IMR-90 (cell line): ENCODE measurements around the gene NF1. TPM values are rescaled to one million over a fixed set of nuclear protein-coding genes. Genes with fewer than 3 reads are reported as not detected.

Source experiments
- ATAC-seq: fragments of 200-7000 bp; cut with Tn5 transposase; 2 replicates; pipeline ENCODE4 v1.9.1; 2020; ENCODE audit warnings: low read depth, mild to moderate bottlenecking, moderate library complexity
- BruUV-seq: library from RNA; stranded (reverse); fragments of 400-500 nt; replicated peaks from 2 replicates; lab custom pipeline; 2021; lab: Mats Ljungman, UMichigan
- CTCF ChIA-PET: fragments of 300-600 bp; formaldehyde crosslinking; extraction: SDS; loops from one replicate; lab custom pipeline; 2021; ENCODE audit warnings: antibody characterized with exemption; lab: Yijun Ruan, JAX
- POLR2A ChIA-PET: fragments of 300-600 bp; sonication (Branson Sonifier 250); formaldehyde crosslinking; loops from one replicate; lab custom pipeline; 2022; ENCODE audit warnings: antibody characterized with exemption; ENCODE audit not compliant: unreplicated experiment; lab: Charles Lee
- DNase-seq: peaks from one replicate; pipeline ENCODE4 v3.0.0; 2013
- H2AFZ ChIP-seq: replicated peaks from 2 replicates; pipeline ENCODE3; 2013; ENCODE audit warnings: low read length, mild to moderate bottlenecking; ENCODE audit not compliant: poor library complexity
- H2AK5ac ChIP-seq: 2 replicates; pipeline ENCODE4 v1.6.1; 2013; ENCODE audit warnings: low read depth, low read length, inconsistent platforms
- H2AK9ac ChIP-seq: replicated peaks from 2 replicates; pipeline ENCODE3; 2013; ENCODE audit warnings: mild to moderate bottlenecking, low read depth, low read length, moderate library complexity; ENCODE audit not compliant: poor library complexity
- H2BK120ac ChIP-seq: 2 replicates; pipeline ENCODE4 v1.6.1; 2013; ENCODE audit warnings: low read depth, low read length, inconsistent platforms
- H2BK15ac ChIP-seq: 3 replicates; pipeline ENCODE4 v1.6.1; 2013; ENCODE audit warnings: low read depth, low read length, inconsistent platforms
- H2BK20ac ChIP-seq: 2 replicates; pipeline ENCODE4 v1.6.1; 2013; ENCODE audit warnings: low read depth, mild to moderate bottlenecking, inconsistent platforms, low read length, moderate library complexity
- H2BK5ac ChIP-seq: 2 replicates; pipeline ENCODE4 v1.6.1; 2013; ENCODE audit warnings: mild to moderate bottlenecking, low read depth, low read length, inconsistent platforms; ENCODE audit not compliant: poor library complexity, severe bottlenecking
- H3K14ac ChIP-seq: replicated peaks from 2 replicates; pipeline ENCODE4 v1.6.1; 2013; ENCODE audit warnings: low read depth, low read length, inconsistent platforms
- H3K18ac ChIP-seq: 2 replicates; pipeline ENCODE4 v1.6.1; 2013; ENCODE audit warnings: low read depth, low read length, control low read depth
- H3K23ac ChIP-seq: 2 replicates; pipeline ENCODE4 v1.6.1; 2013; ENCODE audit warnings: low read depth, low read length, inconsistent platforms
- H3K27ac ChIP-seq: 2 replicates; pipeline ENCODE4 v1.5.1; 2013; ENCODE audit warnings: mild to moderate bottlenecking, control low read depth, low read length; ENCODE audit not compliant: insufficient read depth
- H3K27me3 ChIP-seq: 2 replicates; pipeline ENCODE4 v1.6.1; 2013; ENCODE audit warnings: low read length; ENCODE audit not compliant: control insufficient read depth, insufficient read depth
- H3K36me3 ChIP-seq: 2 replicates; pipeline ENCODE4 v1.6.1; 2013; ENCODE audit warnings: low read length, mixed read lengths; ENCODE audit not compliant: control insufficient read depth, insufficient read depth
- H3K4ac ChIP-seq: 2 replicates; pipeline ENCODE4 v1.6.1; 2013; ENCODE audit warnings: low read depth, low read length, inconsistent platforms
- H3K4me1 ChIP-seq: 2 replicates; pipeline ENCODE4 v1.6.1; 2013; ENCODE audit warnings: low read length, mixed read lengths; ENCODE audit not compliant: control insufficient read depth, insufficient read depth
- H3K4me2 ChIP-seq: 2 replicates; pipeline ENCODE4 v1.6.1; 2013; ENCODE audit warnings: low read depth, mild to moderate bottlenecking, control low read depth, low read length, moderate library complexity
- H3K4me3 ChIP-seq: 2 replicates; pipeline ENCODE4 v1.5.1; 2013; ENCODE audit warnings: low read depth, mild to moderate bottlenecking, control low read depth, low read length, moderate library complexity; ENCODE audit not compliant: insufficient read depth
- H3K56ac ChIP-seq: 2 replicates; pipeline ENCODE4 v1.6.1; 2013; ENCODE audit warnings: low read length, inconsistent platforms; ENCODE audit not compliant: insufficient read depth; ENCODE audit errors: extremely low read depth
- H3K79me1 ChIP-seq, 2 experiments: 2 replicates each; pipeline ENCODE4 v1.6.1; 2013; ENCODE audit warnings: low read length in 2 of 2, inconsistent platforms in 1 of 2, low read depth in 1 of 2
- H3K9ac ChIP-seq: 2 replicates; pipeline ENCODE4 v1.6.1; 2013; ENCODE audit warnings: low read depth, low read length, control low read depth
- H3K9me1 ChIP-seq: 2 replicates; pipeline ENCODE4 v1.6.1; 2013; ENCODE audit warnings: low read length, inconsistent platforms; ENCODE audit not compliant: insufficient read depth
- H3K9me3 ChIP-seq: 2 replicates; pipeline ENCODE4 v1.6.1; 2013; ENCODE audit warnings: low read length; ENCODE audit not compliant: control insufficient read depth, insufficient read depth
- H4K20me1 ChIP-seq: 2 replicates; pipeline ENCODE4 v1.6.1; 2013; ENCODE audit warnings: low read length, inconsistent platforms; ENCODE audit not compliant: insufficient read depth
- H4K5ac ChIP-seq: 2 replicates; pipeline ENCODE4 v1.6.1; 2013; ENCODE audit warnings: mild to moderate bottlenecking, low read depth, low read length, control low read depth
- H4K8ac ChIP-seq, 2 experiments: 2 replicates each; pipeline ENCODE4 v1.6.1; 2013; ENCODE audit warnings: low read depth in 2 of 2, low read length in 2 of 2, control low read depth in 1 of 2, inconsistent platforms in 1 of 2
- H4K91ac ChIP-seq: 2 replicates; pipeline ENCODE4 v1.6.1; 2013; ENCODE audit warnings: low read depth, low read length, inconsistent platforms; ENCODE audit not compliant: insufficient read depth
- CEBPB ChIP-seq: IDR thresholded peaks from 2 replicates; pipeline ENCODE4 v1.6.1; 2012; ENCODE audit warnings: low read depth, low read length, improper control_type of control experiment
- FOS ChIP-seq: fragments of 150-350 bp; IDR thresholded peaks from 2 replicates; pipeline ENCODE4 v1.6.1; 2016; ENCODE audit warnings: low read depth, low read length
- MAZ ChIP-seq: IDR thresholded peaks from 2 replicates; pipeline ENCODE4 v1.6.1; 2012; ENCODE audit warnings: low read depth, mild to moderate bottlenecking, low read length, improper control_type of control experiment, moderate library complexity, borderline replicate concordance
- MXI1 ChIP-seq: IDR thresholded peaks from 2 replicates; pipeline ENCODE4 v1.6.1; 2012; ENCODE audit warnings: low read depth, mild to moderate bottlenecking, low read length, moderate library complexity, borderline replicate concordance
- NFE2L2 ChIP-seq: fragments of 150-350 bp; IDR thresholded peaks from 2 replicates; pipeline ENCODE4 v1.6.1; 2016; ENCODE audit warnings: low read depth, mild to moderate bottlenecking, low read length
- POLR2A ChIP-seq: IDR thresholded peaks from 2 replicates; pipeline ENCODE4 v1.6.1; 2012; ENCODE audit warnings: mild to moderate bottlenecking, low read depth, low read length
- RAD21 ChIP-seq: IDR thresholded peaks from 2 replicates; pipeline ENCODE4 v1.6.1; 2012; ENCODE audit warnings: low read length, improper control_type of control experiment
- RCOR1 ChIP-seq: IDR thresholded peaks from 2 replicates; pipeline ENCODE4 v1.6.1; 2012; ENCODE audit warnings: mild to moderate bottlenecking, low read length, improper control_type of control experiment; ENCODE audit not compliant: insufficient replicate concordance
- RFX5 ChIP-seq: IDR thresholded peaks from 2 replicates; pipeline ENCODE4 v1.8.0; 2012; ENCODE audit warnings: low read depth, mild to moderate bottlenecking, low read length, moderate library complexity
- SMC3 ChIP-seq: fragments of 150-350 bp; IDR thresholded peaks from 2 replicates; pipeline ENCODE4 v1.6.1; 2016; ENCODE audit warnings: low read depth, mild to moderate bottlenecking, antibody characterized with exemption, low read length, moderate library complexity
- WGBS, 2 experiments: methylation state at CpG; one replicate each; pipeline versions ENCODE4 v1.1.5 to v1.1.7; 2013; ENCODE audit warnings: missing lambda C conversion rate in 2 of 2; ENCODE audit not compliant: insufficient read length in 1 of 2; ENCODE audit errors: extremely low coverage in 2 of 2; 5-methylcytosine and 5-hydroxymethylcytosine counted together
- dilution Hi-C: fragments of 300-500 bp; cut with HindIII; formaldehyde crosslinking; loops from one replicate; pipeline ENCODE4 v1.14.3; 2018; ENCODE audit warnings: low sequenced_read_pairs; ENCODE audit not compliant: unreplicated experiment
- in situ Hi-C: fragments of 300-500 bp; cut with MboI; formaldehyde crosslinking; loops from 3 replicates; pipeline ENCODE4 v1.14.3; 2019; ENCODE audit warnings: low sequenced_read_pairs, inconsistent platforms, mixed read lengths
- intact Hi-C: fragments of 100-400 bp; cut with micrococcal nuclease; formaldehyde crosslinking; loops from 2 replicates; pipeline ENCODE4 v1.10.0; 2022
- polyA plus RNA-seq, 3 experiments: library from polyadenylated mRNA; depleted of rRNA; stranded (reverse); fragments of >200 nt; gene quantifications; 2 replicates each; pipeline ENCODE4 v1.2.3, GENCODE V29; 2012; ENCODE audit warnings: low replicate concordance in 1 of 3
- total RNA-seq: library from RNA; depleted of rRNA; stranded (reverse); fragments of >200 nt; gene quantifications from 2 replicates; pipeline ENCODE4 v1.2.3, GENCODE V29; 2012
- TF ChIP-seq, protein P1 (sequence below): fragments of 150-350 bp; IDR thresholded peaks from 2 replicates; pipeline ENCODE4 v1.6.1; 2017; ENCODE audit warnings: mild to moderate bottlenecking, antibody characterized with exemption, low read length, low read depth
- TF ChIP-seq, protein P2 (sequence below): fragments of 150-350 bp; IDR thresholded peaks from 2 replicates; pipeline ENCODE4 v1.6.1; 2016; ENCODE audit warnings: low read depth, mild to moderate bottlenecking, low read length, moderate library complexity, borderline replicate concordance
- TF ChIP-seq, protein P3 (sequence below): conservative IDR thresholded peaks from 2 replicates; pipeline ENCODE4 v1.5.1; 2012; ENCODE audit warnings: mild to moderate bottlenecking, low read depth, low read length, improper control_type of control experiment

NF1 gene
- total and polyA plus RNA-seq, 2 of the 4 experiments (the other 2 are of a cell fraction) = 17.9 to 48.6 TPM

DNA sequence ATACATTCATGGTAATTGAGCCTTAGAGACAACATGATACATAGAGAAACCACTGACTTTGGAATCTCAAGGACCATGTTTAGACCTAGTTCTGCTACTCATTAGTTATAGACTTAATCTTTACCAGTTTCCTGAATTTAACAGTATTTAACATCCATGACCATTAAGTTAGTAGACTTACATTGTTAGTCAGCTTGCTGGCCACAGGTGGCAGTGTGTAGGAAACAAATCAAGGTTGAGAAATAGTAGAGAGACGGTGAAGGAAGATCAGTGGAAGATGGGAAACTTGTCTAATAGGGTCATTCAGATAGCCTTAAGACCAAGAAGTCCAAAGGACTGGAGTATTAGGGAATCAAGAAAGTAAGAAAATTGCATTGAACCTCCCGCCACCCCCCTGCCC lies 171.3 kb downstream of the NF1 start:
- in situ Hi-C loops = no loop called here
- Histone ChIP-seq H2BK5ac (no peak overlapping the region), H2AFZ (no peak overlapping the region), H3K36me3 (peaks cover 10% of the 10 kb centered on the region), H2BK15ac (no peak overlapping the region), H3K14ac (no peak overlapping the region), H3K9ac (no peak overlapping the region), H3K56ac (no peak overlapping the region), H2BK120ac (no peak overlapping the region), H4K20me1 (no peaks in the 10 kb centered on the region), H3K9me1 (peaks cover 8% of the 10 kb centered on the region), H3K9me3 (no peaks in the 10 kb centered on the region), H4K8ac (no peak overlapping the region), H4K5ac (no peak overlapping the region), H3K79me1 (peaks cover 0 to 9% of the 10 kb centered on the region in 2 experiments; a peak in 3 of 4 replicates), H3K4ac (no peak overlapping the region), H3K18ac (no peak overlapping the region), H3K4me1 (peaks cover 8% of the 10 kb centered on the region), H3K23ac (no peak overlapping the region), H3K27ac (no peak overlapping the region), H3K4me2 (no peak overlapping the region), H3K27me3 (no peaks in the 10 kb centered on the region), H4K91ac (no peak overlapping the region), H2BK20ac (no peak overlapping the region), H3K4me3 (no peak overlapping the region), H2AK9ac (no peak overlapping the region), H2AK5ac (no peak overlapping the region)
- CTCF ChIA-PET = interaction anchor here (0.6 to 1.8 kb wide), 4 partner anchors 10 to 113 kb away, joined by 3 to 5 read pairs (median 4); no protein-coding TSS in a partner anchor
- POLR2A ChIA-PET = no interaction called here
- no TSS peak for BruUV-seq
- ATAC-seq (no peak), DNase-seq (no peak)
- dilution Hi-C loops = no loop called here
- TF ChIP-seq POLR2A (no peak), RAD21 (no peak), RFX5 (no peak), MAZ (no peak), NFE2L2 (no peak), RCOR1 (no peak), SMC3 (no peak), MXI1 (no peak), CEBPB (no peak), FOS (no peak)
- TF ChIP-seq, protein P1, sequence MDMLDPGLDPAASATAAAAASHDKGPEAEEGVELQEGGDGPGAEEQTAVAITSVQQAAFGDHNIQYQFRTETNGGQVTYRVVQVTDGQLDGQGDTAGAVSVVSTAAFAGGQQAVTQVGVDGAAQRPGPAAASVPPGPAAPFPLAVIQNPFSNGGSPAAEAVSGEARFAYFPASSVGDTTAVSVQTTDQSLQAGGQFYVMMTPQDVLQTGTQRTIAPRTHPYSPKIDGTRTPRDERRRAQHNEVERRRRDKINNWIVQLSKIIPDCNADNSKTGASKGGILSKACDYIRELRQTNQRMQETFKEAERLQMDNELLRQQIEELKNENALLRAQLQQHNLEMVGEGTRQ = no peak
- TF ChIP-seq, protein P2, sequence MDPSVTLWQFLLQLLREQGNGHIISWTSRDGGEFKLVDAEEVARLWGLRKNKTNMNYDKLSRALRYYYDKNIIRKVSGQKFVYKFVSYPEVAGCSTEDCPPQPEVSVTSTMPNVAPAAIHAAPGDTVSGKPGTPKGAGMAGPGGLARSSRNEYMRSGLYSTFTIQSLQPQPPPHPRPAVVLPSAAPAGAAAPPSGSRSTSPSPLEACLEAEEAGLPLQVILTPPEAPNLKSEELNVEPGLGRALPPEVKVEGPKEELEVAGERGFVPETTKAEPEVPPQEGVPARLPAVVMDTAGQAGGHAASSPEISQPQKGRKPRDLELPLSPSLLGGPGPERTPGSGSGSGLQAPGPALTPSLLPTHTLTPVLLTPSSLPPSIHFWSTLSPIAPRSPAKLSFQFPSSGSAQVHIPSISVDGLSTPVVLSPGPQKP = no peak
- TF ChIP-seq, protein P3, sequence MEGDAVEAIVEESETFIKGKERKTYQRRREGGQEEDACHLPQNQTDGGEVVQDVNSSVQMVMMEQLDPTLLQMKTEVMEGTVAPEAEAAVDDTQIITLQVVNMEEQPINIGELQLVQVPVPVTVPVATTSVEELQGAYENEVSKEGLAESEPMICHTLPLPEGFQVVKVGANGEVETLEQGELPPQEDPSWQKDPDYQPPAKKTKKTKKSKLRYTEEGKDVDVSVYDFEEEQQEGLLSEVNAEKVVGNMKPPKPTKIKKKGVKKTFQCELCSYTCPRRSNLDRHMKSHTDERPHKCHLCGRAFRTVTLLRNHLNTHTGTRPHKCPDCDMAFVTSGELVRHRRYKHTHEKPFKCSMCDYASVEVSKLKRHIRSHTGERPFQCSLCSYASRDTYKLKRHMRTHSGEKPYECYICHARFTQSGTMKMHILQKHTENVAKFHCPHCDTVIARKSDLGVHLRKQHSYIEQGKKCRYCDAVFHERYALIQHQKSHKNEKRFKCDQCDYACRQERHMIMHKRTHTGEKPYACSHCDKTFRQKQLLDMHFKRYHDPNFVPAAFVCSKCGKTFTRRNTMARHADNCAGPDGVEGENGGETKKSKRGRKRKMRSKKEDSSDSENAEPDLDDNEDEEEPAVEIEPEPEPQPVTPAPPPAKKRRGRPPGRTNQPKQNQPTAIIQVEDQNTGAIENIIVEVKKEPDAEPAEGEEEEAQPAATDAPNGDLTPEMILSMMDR = no peak
- intact Hi-C loops = loop anchor here (5.0 kb wide), 1 partner anchor 91 kb away; no protein-coding TSS in a partner anchor
- no CpG with 5 or more reads among the region's 2 CpGs for WGBS, 2 experiments
